ENCODE data around the gene SLC15A1.
"Not testable (repeated sequence)": the region's sequence is repeated elsewhere in the genome, so short reads cannot be mapped to it uniquely, and the experiment has no call there.

Gene SLC15A1

DNA sequence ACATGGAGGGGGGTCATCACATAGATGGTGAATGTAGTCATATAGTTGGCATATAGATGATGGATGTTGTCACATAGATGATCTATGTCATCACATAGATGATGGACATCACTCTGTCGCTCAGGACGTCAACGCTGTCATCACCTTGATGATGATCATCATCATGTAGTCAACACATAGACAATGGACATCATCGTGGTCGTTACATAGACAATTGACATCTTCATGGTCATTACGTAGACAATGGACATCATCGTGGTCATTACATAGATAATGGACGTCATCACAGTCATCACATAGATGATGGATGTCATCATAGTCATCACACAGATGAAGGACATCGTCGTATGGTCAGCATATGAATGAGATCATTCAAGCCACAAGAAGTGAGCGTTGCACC, 28.6 kb upstream of the SLC15A1 start:
- DNase-seq: no peak

- no peak for DNase-seq
Measured at GRCh38 chr13:98780451-98780850, 28.0 kb upstream of the SLC15A1 start.

- DNase-seq: no peak
Measured at GRCh38 chr13:98779695-98780094, 27.2 kb upstream of the SLC15A1 start.

DNA sequence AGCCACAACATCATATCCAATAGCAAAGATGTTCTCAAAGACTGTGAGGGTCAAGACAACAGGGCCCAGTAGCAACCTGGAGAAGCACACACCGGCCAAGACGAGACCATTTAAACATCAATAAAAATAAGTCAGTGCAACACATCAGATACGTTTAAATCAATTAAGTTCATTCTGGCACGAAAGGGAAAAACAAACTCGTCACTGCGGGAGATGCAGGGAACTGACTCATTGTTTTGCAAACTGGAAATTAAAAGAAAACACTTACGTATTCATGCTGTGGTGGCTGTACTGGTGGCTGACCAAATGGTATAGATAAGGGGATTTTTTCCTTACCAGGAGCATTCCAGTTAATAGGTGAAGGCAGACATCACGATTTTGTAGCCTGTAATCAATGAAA, 26.3 kb upstream of the SLC15A1 start:
- DNase-seq: no peak

- DNase-seq: no peak
Measured at GRCh38 chr13:98776644-98777043, 24.2 kb upstream of the SLC15A1 start.

GRCh38 chr13:98775844-98776598, 23.5 kb upstream of the SLC15A1 start:
- DNase-seq: no peak

DNA sequence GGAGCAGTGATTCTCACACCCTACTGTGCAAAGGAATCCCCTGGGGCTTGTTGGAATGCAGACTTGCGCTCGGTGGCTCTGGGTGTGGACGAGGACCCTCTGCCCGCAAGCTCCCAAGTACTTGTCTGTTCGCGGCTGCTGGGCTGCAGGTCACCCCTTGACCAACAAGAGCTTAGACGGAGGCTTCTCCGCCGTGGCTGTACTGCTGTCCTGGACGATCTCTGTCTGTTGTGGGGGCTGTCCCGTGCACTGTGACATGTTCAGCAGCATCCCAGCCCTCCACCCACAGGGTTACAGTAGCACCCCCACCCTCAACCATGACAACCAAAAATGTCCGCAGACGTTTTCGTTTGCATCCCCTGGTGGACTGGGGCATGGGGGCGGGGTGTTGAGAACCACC, 22.9 kb upstream of the SLC15A1 start:
- DNase-seq: no peak

DNA sequence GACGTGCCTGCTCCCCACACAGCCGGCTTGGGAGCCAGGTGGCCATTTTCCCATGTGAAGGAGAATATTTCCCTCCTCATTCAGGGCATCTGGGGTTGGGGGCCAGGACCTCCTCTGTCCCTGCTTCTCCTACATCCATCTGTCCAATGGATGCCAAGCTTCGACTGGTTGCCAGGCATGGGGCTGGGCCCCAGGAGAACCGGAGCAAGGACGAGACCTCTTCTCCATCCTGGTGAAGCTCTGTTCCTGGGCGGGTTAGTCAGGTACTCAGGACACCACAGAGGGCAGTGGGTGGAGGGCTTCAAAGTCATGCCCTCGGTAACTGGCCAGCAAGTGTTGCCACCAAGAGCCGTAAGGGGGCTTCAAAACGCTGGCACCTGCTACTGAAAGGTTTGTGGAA, 22.3 kb upstream of the SLC15A1 start:
- no peak for DNase-seq

DNA sequence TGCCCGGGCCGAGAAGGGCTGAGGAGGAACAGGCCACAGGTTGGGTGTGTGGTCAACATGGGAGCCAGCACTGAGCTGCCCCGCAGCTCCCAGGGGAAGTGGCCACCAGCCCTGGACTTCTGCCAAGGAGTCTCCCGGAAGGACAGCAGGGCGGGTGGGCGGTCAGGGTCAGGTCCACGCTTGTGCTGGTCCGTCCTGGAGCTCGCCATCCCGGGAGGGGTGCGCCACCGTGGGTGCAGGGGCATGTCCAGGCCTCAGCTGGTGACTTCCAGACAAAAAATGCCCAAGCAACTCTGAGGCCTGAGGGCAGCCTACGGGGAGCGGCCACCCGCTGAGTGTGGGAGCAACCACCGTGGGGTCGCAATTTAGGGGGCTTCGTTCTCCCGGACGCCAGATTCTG, 21.4 kb upstream of the SLC15A1 start:
- no peak for DNase-seq

GRCh38 chr13:98772794-98773452, 20.5 kb upstream of the SLC15A1 start:
- no peak for DNase-seq

- no peak for DNase-seq
Measured at GRCh38 chr13:98771838-98772611, 19.6 kb upstream of the SLC15A1 start.

GRCh38 chr13:98769736-98770135, 17.3 kb upstream of the SLC15A1 start:
- no peak for DNase-seq

GRCh38 chr13:98768522-98768921, 16.1 kb upstream of the SLC15A1 start:
- DNase-seq: no peak

GRCh38 chr13:98766697-98767096, 14.2 kb upstream of the SLC15A1 start:
- no peak for DNase-seq

DNA sequence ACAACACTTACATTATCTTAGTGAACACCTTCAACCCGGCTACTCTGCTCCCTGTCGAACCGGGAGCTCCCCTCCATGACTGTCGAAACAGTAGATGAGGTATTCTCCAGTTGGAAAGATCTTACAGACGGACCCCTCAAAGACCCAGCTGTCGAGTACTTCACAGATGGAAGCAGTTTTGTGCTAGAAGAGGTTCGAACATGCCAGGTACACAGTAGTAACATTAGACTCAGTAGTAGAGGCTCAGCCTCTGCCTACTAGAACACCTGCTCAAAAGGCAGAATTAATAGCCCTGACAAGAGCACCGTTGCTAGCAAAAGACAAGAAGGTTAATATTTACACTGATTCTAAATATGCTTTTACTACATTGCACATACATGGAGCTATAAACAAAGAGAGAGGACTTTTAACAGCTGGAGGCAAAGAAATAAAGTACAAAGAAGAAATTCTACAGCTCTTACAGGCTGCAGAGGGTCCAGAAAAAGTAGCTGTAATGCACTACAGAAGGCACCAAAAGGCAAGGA, 13.6 kb upstream of the SLC15A1 start:
- DNase-seq: no peak

GRCh38 chr13:98761986-98762616, 9.6 kb upstream of the SLC15A1 start:
- no peak for DNase-seq

DNA sequence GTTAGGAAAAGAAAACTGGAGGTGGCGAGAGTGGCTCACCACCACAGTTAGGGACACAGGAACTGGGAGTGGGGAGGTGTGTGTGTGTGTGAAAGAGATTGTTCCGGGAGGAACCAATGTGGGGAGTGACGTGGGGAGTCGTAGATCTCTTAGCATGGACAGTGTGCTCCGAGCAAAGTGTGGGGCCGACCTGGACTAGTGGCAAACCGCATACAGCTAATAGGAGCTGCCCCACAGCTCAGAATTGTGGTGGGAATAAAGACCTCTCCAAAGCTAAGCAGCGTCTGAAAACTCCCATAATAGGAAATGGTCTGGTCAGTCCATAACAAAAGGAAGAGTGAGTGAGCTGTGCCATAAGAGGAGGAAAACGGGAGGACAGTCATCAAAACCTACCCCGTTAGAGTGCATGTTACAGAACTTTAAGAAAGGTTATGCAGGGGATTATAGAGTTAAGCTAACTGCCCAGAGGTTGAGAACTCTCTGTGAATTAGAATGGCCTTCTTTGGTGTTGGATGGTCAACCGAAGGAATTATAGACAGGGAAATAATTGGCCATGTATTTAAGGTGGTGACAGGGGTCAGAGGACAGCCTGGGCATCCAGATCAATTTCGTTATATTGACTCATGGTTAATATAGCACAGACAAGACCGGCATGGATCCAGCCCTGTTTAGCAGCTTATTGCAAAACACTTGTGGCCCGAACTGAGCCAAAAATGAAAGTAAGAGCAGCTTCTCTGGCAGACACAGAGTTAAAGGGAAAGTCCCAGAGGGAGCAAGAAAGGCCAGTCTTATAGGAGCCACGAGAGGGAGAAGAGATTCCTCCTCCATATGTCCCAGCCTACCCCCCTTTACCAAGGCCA, 8.9 kb upstream of the SLC15A1 start:
- no peak for DNase-seq

GRCh38 chr13:98755729-98756128, 3.3 kb upstream of the SLC15A1 start:
- DNase-seq: no peak

GRCh38 chr13:98755116-98755515, 2.6 kb upstream of the SLC15A1 start:
- DNase-seq: no peak

DNA sequence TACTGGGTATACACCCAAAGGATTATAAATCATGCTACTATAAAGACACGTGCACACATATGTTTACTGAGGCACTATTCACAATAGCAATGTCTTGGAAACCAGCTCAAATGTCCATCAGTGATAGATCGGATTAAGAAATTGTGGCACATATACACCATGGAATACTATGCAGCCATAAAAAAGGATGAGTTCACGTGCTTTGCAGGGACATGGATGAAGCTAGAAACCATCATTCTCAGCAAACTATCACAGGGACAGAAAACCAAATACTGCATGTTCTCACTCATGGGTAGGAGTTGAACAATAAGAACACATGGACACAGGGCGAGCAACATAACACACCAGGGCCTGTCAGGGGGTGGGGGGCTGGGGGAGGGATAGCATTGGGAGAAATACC, 2.0 kb upstream of the SLC15A1 start:
- DNase-seq: not testable (repeated sequence)

DNA sequence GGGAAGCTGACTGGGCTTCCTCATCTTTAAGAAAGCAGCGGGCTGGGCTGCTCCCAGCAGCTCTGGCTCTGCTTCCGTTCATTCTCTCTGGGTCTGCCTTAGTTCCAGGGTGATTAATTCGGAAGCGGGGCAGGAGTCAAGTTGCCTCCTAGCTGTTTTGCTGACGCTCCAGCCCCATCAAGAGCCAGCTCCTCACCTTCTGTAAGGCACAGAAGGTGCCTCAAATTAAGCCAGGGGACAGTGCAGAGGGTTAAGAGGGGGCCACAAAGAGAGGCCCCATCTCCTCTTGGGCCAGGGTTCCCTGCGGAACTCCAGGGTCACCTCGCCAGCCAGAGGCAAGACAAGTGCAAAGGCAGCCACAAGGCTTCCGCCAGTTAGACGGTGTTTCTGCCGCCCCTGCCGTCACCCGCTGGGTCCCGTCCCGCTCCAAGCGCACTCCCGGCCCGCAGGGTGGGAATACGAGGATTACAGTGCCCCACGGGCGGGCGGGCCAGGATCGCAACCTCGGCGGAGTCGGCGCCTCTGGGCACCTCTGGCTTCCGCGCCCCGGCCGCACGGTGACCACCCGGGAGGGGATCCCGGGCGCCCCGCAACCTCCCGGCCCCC, 508 bp downstream of the SLC15A1 start:
- no peak for DNase-seq

DNA sequence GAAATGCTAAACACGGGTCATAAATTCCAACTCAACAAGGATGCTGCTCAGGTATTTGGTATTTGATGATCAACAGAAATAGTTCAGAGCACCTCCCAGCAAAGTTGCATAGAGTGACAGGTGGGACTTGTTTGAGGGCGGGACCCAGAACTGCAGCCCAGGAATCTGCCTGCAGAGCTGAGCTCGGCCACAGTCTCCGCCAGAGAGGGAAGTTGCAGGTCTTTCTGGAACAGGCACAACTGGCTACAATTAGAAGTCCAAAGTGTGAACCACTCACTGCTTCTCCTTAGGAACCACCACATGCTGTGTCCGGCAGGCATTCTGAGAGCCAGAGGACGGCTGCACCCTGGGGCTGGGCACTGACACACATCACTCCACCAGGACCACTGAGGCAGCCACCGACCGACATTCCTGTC, 1.1 kb downstream of the SLC15A1 start:
- no peak for DNase-seq
